ENCODE results near the gene IGSF11. TPM values are rescaled to one million over a fixed set of nuclear protein-coding genes. Genes with fewer than 3 reads are reported as not detected.

The IGSF11 gene
- total RNA-seq, 1 experiment from 2014 or later = not detected

- intact Hi-C loops (cut with micrococcal nuclease; ENCODE audit: unreplicated experiment) = no loop called here
- no peaks in the 10 kb centered on the region for H3K9me2 ChIP-seq (ENCODE audit: insufficient read depth)
- CTCF ChIA-PET = no interaction called here
These were observed 133.7 kb downstream of the IGSF11 start for GRCh38 chr3:118900737-118901525.

DNA sequence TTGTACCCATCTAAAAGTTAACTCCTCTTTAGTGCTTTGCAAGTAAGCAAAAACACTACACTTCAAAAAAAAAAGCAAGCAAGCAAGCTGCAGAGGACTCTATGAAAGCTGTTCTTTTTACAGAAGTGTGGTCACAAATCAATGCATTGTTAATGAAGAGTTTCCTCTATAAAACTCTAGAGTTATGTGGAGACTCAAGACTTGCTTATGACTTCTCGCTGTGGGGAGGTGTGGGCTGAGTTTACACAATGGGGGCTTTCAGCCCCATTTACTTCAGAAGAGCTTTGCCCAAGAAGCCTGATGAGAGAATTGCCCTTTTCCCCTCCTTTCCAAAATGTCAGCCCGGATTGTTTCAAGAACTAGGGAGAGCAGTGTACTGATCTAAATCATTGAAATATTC, 144.4 kb downstream of the IGSF11 start:
- Histone ChIP-seq H3K4me2 (no peak overlapping the region), H3K79me2 (ENCODE audit: low read depth) (no peaks in the 10 kb centered on the region), H3K9me2 (ENCODE audit: insufficient read depth) (no peaks in the 10 kb centered on the region), H4K20me1 (ENCODE audit: insufficient read depth) (no peaks in the 10 kb centered on the region), H3K4me1 (replicated peaks; ENCODE audit: insufficient read depth) (no peaks in the 10 kb centered on the region), H3F3A (ENCODE audit: insufficient read depth, low read depth) (no peaks in the 10 kb centered on the region), H3K27ac (no peak overlapping the region), H2AFZ (no peak overlapping the region), H3K9me3 (ENCODE audit: insufficient read depth, low read depth) (no peaks in the 10 kb centered on the region), H3K27me3 (ENCODE audit: insufficient read depth, low read depth) (no peaks in the 10 kb centered on the region), H3K36me3 (ENCODE audit: low read depth) (no peaks in the 10 kb centered on the region), H3K4me3 (no peak overlapping the region)
- ChIA-PET POLR2A (ENCODE audit: unreplicated experiment) (no interaction called here), CTCF (no interaction called here)
- no peak for TF ChIP-seq CTCF (conservative IDR thresholded peaks at IDR 0.05)
- TF ChIP-seq EZH2 (IDR thresholded peaks at IDR 0.05; ENCODE audit: low read depth) = no peak
- intact Hi-C loops (cut with micrococcal nuclease; ENCODE audit: unreplicated experiment) = no loop called here
- BruUV-seq (replicated peaks) = no TSS peak
- no peak for DNase-seq

More at GRCh38 chr3:118900737-118901525, 133.7 kb downstream of the IGSF11 start:
- Histone ChIP-seq H3K9me3 (ENCODE audit: insufficient read depth, low read depth) (no peaks in the 10 kb centered on the region), H3K36me3 (ENCODE audit: low read depth) (no peaks in the 10 kb centered on the region), H3K27me3 (ENCODE audit: insufficient read depth, low read depth) (no peaks in the 10 kb centered on the region), H3K4me3 (no peak overlapping the region), H3K4me2 (no peak overlapping the region), H4K20me1 (ENCODE audit: insufficient read depth) (no peaks in the 10 kb centered on the region), H3K27ac (no peak overlapping the region), H3K4me1 (replicated peaks; ENCODE audit: insufficient read depth) (no peaks in the 10 kb centered on the region), H3K79me2 (ENCODE audit: low read depth) (no peaks in the 10 kb centered on the region), H3F3A (ENCODE audit: insufficient read depth, low read depth) (no peaks in the 10 kb centered on the region), H2AFZ (no peak overlapping the region)
- TF ChIP-seq EZH2 (IDR thresholded peaks at IDR 0.05; ENCODE audit: low read depth) (no peak), CTCF (conservative IDR thresholded peaks at IDR 0.05) (no peak)
- DNase-seq = no peak
- BruUV-seq (replicated peaks) = no TSS peak
- POLR2A ChIA-PET (ENCODE audit: unreplicated experiment) = no interaction called here

- ChIA-PET POLR2A (ENCODE audit: unreplicated experiment) (no interaction called here), CTCF (no interaction called here)
- no peaks in the 10 kb centered on the region for H3K9me2 ChIP-seq (ENCODE audit: insufficient read depth)
- H4K20me1 ChIP-seq (ENCODE audit: insufficient read depth) = no peaks in the 10 kb centered on the region
- TF ChIP-seq EZH2 (IDR thresholded peaks at IDR 0.05; ENCODE audit: low read depth) (no peak), CTCF (conservative IDR thresholded peaks at IDR 0.05) (no peak)
- no TSS peak for BruUV-seq (replicated peaks)
- DNase-seq = no peak
- no peaks in the 10 kb centered on the region for H3K4me1 ChIP-seq (replicated peaks; ENCODE audit: insufficient read depth)
- H3K27me3 ChIP-seq (ENCODE audit: insufficient read depth, low read depth) = no peaks in the 10 kb centered on the region
- no peak overlapping the region for H3K4me2 ChIP-seq
- H3K79me2 ChIP-seq (ENCODE audit: low read depth) = no peaks in the 10 kb centered on the region
- no peaks in the 10 kb centered on the region for H3K36me3 ChIP-seq (ENCODE audit: low read depth)
- intact Hi-C loops (cut with micrococcal nuclease; ENCODE audit: unreplicated experiment) = loop anchor here (10.0 kb wide), 3 partner anchors 995 to 1525 kb away; no protein-coding TSS in a partner anchor
- H3K4me3 ChIP-seq = no peak overlapping the region
- no peaks in the 10 kb centered on the region for H3F3A ChIP-seq (ENCODE audit: insufficient read depth, low read depth)
- H3K27ac ChIP-seq = no peak overlapping the region
- no peak overlapping the region for H2AFZ ChIP-seq
- no peaks in the 10 kb centered on the region for H3K9me3 ChIP-seq (ENCODE audit: insufficient read depth, low read depth)
These were observed 145.0 kb downstream of the IGSF11 start for GRCh38 chr3:118889691-118890090.

Measured in PC-9 (cell line).